ENCODE measurements around the gene DDX19B. TPM values are rescaled to one million over a fixed set of nuclear protein-coding genes. Genes with fewer than 3 reads are reported as not detected.
"Not testable (repeated sequence)": the region's sequence is repeated elsewhere in the genome, so short reads cannot be mapped to it uniquely, and the experiment has no call there.

The DDX19B gene
- total RNA-seq, 1 donor from 2014 or later, result 32.2 TPM

GRCh38 chr16:70270176-70270575 is 28.8 kb upstream of the DDX19B start:
- H3K27ac Mint-ChIP-seq, result no peak overlapping the region
- TF ChIP-seq CTCF (conservative IDR thresholded peaks at IDR 0.05), result no peak
- H3K4me1 Mint-ChIP-seq (ENCODE audit: unreplicated experiment), result no peaks in the 10 kb centered on the region
- H3K4me3 Mint-ChIP-seq, result no peak overlapping the region
- no peak for DNase-seq (ENCODE audit: extremely low spot score, unreplicated experiment)
- H3K9me3 Mint-ChIP-seq, result no peaks in the 10 kb centered on the region
- no peaks in the 10 kb centered on the region for H3K27me3 Mint-ChIP-seq
- H3K36me3 Mint-ChIP-seq, result peaks cover 31% of the 10 kb centered on the region

GRCh38 chr16:70271696-70272095 is 27.3 kb upstream of the DDX19B start:
- H3K4me1 Mint-ChIP-seq (ENCODE audit: unreplicated experiment), result no peaks in the 10 kb centered on the region
- H3K27ac Mint-ChIP-seq, result no peak overlapping the region
- no peak for TF ChIP-seq CTCF (conservative IDR thresholded peaks at IDR 0.05)
- H3K9me3 Mint-ChIP-seq, result no peaks in the 10 kb centered on the region
- no peak overlapping the region for H3K4me3 Mint-ChIP-seq
- no peak for DNase-seq (ENCODE audit: extremely low spot score, unreplicated experiment)
- peaks cover 32% of the 10 kb centered on the region for H3K36me3 Mint-ChIP-seq
- H3K27me3 Mint-ChIP-seq, result no peaks in the 10 kb centered on the region

GRCh38 chr16:70276392-70276791 is 22.6 kb upstream of the DDX19B start:
- no peak overlapping the region for H3K4me3 Mint-ChIP-seq
- TF ChIP-seq CTCF (conservative IDR thresholded peaks at IDR 0.05), result no peak
- no peak overlapping the region for H3K27ac Mint-ChIP-seq
- no peak for DNase-seq (ENCODE audit: extremely low spot score, unreplicated experiment)
- no peaks in the 10 kb centered on the region for H3K9me3 Mint-ChIP-seq
- no peaks in the 10 kb centered on the region for H3K27me3 Mint-ChIP-seq
- H3K36me3 Mint-ChIP-seq, result peaks cover 31% of the 10 kb centered on the region
- H3K4me1 Mint-ChIP-seq (ENCODE audit: unreplicated experiment), result no peaks in the 10 kb centered on the region

GRCh38 chr16:70287304-70287971 is 11.5 kb upstream of the DDX19B start:
- Mint-ChIP-seq H3K4me1 (ENCODE audit: unreplicated experiment) (peaks cover 12% of the 10 kb centered on the region), H3K4me3 (peak overlapping the region; percentile 100), H3K27ac (peak overlapping the region; percentile 100)
- DNase-seq (ENCODE audit: extremely low spot score, unreplicated experiment); H3K36me3 Mint-ChIP-seq; H3K9me3 Mint-ChIP-seq; H3K27me3 Mint-ChIP-seq: not testable (repeated sequence)

GRCh38 chr16:70289229-70290094 is 9.5 kb upstream of the DDX19B start, which contains the start of gene AARS1:
AARS1 (minus strand) TSS chr16:70289506; CDS start chr16:70282763, 6,743 bp downstream.
- no peaks in the 10 kb centered on the region for H3K27me3 Mint-ChIP-seq
- peak within 1 kb of the TSS; percentile 100 for H3K4me3 Mint-ChIP-seq
- H3K4me1 Mint-ChIP-seq (ENCODE audit: unreplicated experiment), result peaks cover 12% of the 10 kb centered on the region
- peak; percentile 97 for DNase-seq (ENCODE audit: extremely low spot score, unreplicated experiment)
- TF ChIP-seq CTCF (conservative IDR thresholded peaks at IDR 0.05), result no peak
- H3K27ac Mint-ChIP-seq, result peak within 1 kb of the TSS; percentile 100
- peaks cover 4% of the 10 kb centered on the region for H3K36me3 Mint-ChIP-seq
- H3K9me3 Mint-ChIP-seq, result no peaks in the 10 kb centered on the region
